Inflammatory macrophage treated with lipopolysaccharide for 1 hour (primary cell): ENCODE data around the gene C14orf119.
A peak's percentile ranks its signal among the peaks of the same experiment; 100 is the strongest.

Source experiments
- DNase-seq, 2 donors: peaks; one replicate each; pipeline ENCODE4 v3.0.0-alpha.2; 2020 to 2022

Gene C14orf119

DNA sequence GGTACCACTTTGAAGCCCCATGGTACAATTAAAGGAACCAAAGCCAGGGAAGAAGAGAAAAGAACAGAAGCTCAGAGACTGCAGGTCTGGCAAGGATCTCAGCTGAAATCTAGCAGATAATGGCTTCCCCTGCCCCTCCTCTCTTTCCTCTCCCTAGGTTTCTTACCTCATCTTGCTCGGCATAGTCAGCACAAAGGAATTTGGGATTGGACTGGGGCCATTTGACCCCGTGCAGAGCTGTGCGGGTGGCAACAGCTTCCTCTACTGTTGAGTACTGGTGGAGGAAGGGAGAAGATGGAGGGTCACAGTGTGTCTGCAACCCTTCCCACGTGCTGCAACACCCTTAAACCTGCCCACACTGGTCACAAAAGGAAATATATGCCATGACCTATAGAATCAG lies 33.3 kb upstream of the C14orf119 start:
- peak in 1 of 2 donors; percentile 57 for DNase-seq

DNA sequence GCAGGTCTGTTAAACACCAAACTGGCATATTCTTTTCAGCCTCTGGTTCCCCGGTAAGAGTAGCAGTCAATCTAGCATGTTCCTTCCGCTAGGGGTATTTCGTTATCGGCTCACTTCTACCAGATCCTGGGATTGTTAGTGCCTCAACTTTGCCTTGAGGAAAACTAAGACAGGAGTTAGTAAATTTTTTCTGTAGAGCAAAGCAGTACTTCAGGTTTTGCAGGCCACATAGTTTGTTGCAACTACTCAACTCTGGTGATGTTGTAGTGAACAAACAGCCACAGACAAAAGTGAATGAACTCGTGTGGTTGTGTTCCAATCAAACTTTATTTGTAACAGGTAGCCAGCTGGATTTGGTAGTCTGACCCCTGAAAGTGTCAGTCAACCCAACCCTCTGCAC lies 31.7 kb upstream of the C14orf119 start:
- DNase-seq: no peak

DNA sequence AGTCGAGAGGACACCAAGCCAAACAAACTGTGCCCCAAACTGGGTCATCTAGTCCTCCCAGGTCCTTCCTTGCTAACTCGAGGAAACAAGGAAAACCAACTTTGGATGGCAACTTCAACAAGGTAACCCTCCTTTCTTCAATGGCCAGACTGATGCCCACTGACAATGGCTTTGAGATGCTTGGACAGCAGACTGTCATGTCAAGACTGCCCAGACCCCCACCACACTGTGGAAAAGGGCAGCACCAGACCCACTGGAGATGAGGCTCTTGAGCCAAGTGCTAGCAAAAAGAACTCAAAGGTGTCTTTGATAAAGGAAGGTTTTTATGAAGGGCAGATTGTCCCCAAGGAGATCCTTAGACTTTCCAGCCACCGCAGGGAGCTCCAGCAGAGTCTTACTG lies 28.9 kb upstream of the C14orf119 start:
- DNase-seq: no peak

DNA sequence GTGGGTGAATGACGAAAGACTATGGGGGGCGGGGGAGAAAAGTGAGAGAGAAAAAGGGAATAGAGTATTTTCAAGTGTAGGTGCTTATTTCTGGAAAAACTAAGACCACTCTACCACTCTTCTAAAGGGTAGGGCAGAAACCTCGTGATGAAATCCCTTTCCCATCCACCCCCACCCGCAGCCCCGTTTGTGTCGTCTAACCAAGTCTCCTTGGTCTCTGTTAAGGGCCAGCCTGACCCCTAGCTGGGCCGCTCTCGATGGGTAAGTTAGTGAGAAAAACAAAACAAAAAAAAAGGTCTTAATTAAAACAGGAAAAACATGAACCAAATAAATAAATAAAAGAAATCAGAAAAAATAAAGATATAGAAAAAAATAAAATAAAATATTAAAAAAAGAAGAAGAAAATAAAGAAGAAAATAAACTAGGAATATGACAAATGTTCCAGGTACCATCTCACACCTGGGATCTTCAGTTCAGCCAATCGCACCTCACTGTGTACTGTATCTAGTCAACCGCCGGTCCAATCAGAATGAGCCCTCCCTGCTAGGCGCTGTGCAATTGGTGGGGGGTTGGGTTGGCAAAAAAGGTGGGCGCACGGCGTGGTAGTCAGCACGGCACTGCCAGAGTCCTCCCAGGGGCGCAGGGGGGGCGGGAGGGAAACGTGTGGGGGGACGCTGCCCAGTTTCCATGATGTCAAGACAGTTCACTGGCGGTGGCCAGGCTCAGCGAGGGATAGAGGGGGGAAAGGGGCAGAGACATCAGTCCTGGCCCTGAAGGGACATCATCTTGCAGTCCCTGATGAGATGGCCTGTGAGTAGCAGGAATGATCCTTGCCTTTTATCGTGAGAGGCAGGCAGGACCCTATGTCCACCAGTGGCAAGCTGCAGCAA lies 28.2 kb upstream of the C14orf119 start:
- DNase-seq: no peak

DNA sequence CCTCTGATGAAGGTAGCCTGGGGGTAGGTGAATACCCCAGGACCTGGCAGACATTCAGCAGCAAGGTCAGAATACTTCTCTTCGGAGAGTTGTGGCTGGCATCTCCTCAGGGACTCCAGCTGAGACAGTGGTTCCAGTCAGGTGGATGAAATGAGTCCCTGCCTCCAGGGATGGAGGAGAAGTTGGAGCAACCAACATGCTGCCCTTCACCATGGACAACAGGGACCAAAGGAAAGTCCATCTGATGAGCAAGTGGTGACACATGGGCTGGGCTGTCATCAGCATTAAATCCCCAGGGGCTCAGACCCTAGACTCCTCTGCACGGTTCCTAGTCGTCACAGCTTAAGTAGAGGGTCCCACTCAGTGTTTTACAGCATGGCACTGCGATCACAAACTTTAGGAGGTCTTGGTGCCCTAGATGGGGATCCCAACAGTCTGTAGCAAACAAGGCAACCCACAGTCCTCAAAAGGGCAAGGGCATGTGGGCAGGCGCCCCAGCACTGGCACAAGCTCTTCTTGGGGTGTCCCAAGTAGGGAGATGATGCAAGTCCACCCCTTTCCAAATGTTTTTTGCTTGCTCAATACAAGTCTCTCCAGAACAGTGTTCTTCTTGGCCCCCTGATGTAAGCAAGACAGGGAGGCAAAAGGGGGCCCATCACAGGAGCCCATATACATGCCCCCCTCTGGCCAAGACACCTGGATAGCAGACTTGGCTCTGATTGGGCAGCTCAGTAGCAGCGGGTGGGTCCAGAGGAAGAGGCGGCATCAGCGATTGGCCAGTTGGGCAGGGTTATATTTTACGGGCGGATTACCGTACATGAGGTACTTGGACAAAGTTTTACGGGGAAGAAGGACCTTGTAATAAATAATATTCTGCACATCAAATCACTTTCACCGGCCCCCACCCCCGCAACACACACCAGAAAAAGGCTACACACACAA lies 27.2 kb upstream of the C14orf119 start:
- DNase-seq: no peak

DNA sequence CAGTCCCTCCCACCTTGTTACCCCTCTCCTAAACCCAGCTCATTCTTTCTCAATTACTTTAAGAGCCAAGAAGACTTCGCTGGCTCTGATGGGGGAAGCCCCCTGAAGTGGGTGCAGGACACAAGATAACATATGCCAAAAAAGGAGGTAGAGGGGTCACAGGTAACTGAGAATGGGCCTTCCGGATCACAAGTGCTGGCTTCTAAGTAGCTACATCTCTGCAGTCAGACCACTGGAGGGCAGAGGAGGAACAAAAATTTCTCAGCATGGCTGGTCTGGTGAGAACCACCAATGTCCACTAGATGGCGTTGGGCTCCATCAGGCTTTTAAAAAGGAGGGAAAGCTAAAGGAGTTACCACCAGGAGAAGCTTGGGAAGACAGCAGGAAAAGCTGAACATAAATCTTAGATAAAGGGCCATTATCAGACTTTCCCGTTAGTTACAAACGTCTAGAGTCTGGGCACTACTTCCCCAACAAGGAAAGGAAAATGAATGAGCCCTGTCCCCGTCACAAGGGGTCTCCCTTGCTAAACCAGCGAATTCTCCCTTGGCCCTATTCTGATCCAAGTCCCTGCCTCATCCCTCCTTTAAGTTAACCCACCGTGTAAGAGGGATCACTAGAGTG lies 26.4 kb upstream of the C14orf119 start:
- peak; percentile 75 to 96 for DNase-seq

DNA sequence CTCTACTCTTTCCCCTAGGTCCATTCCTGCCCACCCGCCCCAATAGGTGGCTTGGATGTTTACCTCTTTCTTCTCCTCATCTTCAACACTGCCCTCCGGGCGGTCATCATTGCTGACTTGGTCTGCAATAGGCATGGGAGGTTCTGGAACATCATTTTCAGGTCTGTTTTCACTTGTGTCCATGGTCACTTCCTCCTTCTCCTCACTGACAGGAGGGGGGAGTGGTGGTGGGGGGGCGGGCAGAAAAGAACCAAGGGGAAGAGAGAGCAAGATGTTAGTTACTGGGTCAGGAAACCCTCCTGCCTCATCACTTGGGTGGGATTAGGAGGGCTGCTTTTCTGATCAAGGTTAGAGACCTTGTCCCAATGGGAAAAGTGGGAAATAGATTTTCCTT lies 25.9 kb upstream of the C14orf119 start:
- no peak for DNase-seq

DNA sequence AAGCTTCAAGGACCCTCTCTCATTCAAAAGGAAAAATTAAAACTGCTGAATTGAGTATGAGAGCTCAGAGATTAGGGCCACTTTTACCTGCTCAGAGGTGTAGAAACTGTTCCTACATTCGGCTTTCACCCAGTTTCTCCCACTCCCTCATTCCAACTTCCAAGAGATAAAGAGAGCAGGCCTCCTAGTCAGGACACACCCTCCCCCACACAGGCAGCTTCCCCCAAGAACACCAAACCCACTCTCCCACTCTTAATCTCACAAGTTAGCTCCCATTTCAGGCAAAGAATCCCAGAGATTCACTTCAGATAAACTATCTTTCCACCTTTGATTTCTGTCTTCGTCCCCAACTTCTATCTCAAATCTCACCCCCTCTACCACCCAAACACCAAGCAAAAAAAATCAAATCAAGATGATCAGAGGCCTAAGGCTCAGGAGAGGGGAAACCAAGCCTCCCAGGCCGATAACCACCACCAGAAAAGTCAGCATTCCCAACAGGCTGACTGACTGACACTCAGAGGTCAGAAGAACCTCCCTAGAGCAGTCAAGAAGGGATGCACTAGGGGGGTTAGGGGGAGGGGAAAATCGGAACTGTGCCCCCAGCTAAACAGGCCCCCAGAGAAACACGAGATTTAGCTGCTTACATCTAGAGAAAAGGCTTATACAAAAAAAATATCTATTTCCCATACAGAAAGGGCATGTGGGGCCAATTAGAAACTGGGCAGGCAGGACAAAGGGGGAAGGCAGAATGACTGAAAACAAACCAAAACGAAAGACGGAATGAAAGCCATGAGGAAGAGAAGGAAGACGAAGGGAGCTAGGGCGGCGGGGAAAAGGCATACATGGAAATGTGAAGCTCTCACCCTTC lies 24.8 kb upstream of the C14orf119 start:
- DNase-seq: peak in 1 of 2 donors; percentile 17

DNA sequence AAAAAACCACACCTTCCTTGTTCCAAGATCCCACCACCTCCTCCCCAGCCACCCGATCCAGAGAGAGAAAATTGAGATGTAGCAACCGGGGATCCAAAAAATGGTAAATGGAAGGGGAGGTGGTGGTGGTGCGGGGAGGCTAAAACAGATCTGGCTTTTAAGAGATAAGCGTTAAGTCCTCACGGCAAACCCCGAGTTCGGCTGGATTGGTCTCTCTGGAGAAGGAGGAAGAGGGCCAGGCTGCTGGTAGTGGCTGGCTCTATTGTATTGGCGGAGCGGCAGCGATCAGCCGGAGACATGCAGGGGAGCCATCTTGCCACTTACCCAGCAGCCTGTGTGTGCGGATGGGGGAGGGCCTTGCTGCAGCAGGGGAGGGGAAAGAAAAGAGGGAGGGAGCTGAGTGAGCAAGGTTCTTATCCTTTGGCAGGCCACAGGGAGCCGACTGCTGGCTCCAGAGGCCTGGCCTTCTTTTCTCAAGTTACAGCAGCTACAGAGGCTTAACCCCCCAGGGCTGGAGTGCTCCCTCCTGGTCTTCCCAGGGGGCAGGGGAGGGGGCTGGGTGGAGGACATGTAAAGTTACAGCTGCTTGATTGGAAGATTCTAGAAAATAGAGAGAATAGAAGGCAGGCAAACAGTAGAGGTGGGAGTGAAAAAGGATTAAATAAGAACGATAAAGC lies 23.9 kb upstream of the C14orf119 start:
- peak; percentile 71 to 72 for DNase-seq

DNA sequence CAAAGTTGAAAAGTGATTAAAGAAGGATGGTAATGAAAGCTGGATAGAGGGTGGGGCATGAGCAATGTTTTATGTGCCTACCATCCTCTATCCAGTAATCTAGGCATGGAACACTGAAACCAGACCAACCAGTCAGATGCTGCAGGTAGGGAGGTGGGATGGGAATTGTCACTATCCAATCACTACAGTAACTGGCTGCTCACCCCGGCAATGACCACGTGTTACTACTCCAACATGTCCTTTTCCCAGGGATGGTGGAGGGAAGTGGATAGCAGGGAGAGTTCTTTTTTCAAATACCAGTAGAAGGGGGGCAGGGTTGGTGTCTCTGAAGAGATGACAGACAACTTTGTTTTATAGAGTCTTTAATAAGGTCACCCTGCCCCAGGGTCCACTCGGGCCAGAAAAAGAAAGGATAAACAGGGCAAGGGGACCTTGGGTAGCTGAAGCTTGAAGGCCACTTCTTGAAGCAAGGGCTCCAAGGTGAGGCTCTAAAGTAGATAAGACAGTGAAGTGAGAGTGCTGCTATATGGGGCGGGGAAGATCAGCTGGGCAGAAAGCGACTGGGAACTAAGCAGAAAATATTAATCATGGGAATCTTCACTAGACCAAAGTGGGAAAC lies 23.3 kb upstream of the C14orf119 start:
- DNase-seq: no peak

DNA sequence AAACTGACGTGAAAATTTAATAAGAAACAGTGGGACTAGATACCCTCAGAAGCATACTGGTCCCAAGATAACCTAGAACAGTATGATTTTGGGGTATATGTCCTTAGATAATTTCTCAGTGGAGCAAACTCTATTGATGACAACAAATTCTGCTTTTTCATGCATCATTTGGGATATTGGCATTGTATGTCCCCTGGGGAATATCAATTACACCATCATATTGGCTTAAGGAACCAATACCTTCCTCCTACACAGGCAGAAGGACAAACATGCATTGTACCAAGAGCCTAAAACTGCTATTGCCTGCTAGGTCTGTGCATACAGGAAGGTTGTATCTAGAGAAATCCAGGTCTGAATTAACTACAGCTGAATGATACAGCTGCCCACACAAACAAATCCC lies 20.4 kb upstream of the C14orf119 start:
- no peak for DNase-seq

DNA sequence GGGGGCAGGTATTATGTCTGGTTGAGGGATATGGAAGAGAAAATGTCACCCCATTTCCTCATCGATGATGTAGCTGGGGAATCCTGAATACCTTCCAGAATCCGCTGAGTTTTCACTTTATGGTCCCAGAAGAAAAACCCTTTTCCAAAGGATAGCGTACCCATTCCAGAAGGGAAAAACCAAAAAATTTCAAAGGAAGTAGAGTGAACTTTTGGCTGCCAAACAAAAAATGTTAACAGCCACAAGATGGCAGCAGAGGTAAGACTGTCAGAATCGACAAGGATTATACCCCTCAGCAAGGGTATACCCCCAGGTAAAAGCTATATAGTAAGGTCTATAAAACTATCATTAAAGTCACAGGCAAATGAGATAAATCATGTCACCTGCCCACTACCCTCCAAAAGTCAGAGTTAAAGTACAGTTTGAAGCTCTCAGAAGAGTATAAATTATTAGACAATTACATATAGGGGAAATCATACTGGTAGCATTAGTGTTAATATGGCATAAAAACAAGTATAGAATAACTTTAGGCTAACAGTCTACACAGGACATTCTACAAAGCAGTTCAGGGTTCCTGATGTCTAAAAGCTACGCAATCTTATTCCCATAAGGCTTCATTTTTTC lies 18.4 kb upstream of the C14orf119 start:
- DNase-seq: peak; percentile 19 to 76

DNA sequence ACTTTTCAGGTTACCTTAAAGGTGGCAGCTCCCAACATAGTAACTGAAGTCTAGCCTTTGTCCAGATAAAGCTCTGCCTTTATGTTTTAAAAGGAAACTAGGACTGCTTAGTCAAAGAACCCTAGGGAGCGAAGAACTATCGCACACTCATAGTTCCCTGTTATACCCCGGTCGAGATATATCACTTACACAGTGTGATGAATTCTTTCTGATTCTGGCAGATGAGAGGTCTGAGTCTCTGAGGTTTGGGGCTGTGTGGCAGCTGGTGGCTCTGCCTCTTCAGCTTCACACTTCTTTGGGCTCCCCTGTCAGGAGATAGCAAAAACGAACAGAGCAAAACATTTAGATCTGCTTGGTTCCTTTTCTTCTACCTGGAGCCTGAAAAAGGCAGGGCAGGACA lies 17.3 kb upstream of the C14orf119 start:
- DNase-seq: no peak

DNA sequence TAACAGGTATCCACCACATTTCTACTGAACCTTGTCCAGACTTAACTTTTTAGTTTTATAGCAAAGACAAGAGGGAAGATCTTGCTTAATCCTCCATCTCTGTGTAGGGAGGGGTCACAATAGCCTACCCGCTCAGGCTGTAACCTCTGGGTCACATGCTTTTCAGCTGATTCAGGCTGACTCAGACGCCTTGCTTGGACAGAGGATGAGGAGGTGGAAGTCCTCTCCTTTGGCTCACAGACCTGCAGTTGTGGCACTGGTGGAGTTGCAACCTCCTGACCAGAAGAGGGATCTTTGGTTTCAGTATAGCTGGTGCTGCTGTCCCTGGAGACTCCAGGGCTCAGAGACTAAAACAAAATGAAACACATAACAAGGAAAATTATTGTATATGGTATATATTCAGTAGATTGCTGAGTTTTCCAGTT lies 16.6 kb upstream of the C14orf119 start:
- peak; percentile 93 to 98 for DNase-seq

DNA sequence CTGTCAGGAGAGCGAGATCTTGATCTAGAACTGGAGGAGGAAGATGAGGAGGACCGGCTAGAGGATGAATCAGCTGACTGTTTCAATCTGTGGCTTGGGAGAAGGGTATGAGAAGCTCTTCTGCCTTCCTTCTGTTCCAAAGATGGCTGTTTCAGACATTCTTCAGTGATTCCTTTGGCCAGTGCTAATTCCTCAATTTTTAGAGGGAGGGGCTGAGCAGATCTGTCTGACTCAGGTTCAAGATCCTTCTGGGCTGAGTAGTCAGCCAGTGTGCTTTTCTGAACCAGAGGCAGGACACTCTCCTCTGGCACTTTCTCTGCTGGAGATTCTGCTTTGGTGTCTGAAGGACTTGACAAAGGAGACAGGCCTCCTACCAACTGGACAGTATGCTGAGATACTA lies 15.6 kb upstream of the C14orf119 start:
- no peak for DNase-seq

DNA sequence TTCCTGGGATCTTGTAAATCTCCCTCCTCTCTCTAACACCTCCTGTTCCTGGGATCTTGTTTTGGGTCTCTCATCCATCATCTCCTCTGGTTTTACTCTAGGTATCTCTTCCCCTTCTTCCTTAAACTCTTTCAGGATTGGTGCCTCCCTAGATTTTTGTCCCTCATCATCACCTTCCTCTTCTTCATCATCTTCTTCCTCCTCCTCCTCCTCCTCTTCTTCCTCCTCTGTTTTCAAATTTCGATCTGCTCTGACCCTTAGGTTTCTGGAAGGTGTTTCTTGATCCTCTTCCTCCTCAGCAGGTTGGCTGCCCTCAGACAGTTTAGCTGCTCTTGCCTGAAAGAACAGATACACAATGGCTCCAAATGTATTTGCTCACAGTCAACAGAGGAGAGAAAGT lies 14.8 kb upstream of the C14orf119 start:
- DNase-seq: no peak

DNA sequence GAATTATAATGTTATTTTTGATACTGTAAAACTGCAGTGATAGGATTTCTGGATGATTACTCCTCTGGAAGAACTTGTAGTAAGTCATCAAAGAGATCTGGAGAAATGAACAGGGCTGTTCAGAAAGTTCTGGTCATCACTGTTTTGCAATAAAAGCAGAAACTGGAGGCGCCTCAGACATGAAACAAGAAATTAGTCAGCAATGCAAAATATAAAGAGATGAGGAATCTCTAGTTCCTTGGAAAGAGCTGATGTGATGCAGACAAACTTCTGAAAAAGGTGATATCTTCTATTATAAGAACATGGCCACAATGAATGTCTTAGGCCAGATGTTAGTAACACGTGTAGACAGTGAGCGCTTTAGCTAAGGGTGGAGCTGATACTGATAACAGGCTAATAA lies 9.8 kb upstream of the C14orf119 start:
- DNase-seq: peak; percentile 75 to 83

DNA sequence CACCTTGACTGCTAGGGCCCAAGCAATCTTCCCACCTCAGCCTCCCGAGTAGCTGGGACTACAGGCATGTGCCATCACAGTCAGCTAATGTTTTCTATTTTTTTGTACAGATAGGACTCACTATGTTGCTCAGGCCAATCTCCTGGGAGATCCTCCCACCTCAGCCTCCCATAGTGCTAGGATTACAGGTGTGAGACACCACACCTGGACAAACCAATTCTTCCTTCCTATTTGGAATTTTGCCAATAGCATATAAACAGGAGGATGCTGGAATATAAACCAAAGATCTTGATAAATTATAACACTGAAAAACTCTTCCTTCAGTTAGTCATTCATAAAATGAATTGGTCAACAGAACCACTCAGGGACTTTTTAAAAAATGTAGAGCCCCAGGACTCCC lies 8.7 kb upstream of the C14orf119 start:
- DNase-seq: no peak

DNA sequence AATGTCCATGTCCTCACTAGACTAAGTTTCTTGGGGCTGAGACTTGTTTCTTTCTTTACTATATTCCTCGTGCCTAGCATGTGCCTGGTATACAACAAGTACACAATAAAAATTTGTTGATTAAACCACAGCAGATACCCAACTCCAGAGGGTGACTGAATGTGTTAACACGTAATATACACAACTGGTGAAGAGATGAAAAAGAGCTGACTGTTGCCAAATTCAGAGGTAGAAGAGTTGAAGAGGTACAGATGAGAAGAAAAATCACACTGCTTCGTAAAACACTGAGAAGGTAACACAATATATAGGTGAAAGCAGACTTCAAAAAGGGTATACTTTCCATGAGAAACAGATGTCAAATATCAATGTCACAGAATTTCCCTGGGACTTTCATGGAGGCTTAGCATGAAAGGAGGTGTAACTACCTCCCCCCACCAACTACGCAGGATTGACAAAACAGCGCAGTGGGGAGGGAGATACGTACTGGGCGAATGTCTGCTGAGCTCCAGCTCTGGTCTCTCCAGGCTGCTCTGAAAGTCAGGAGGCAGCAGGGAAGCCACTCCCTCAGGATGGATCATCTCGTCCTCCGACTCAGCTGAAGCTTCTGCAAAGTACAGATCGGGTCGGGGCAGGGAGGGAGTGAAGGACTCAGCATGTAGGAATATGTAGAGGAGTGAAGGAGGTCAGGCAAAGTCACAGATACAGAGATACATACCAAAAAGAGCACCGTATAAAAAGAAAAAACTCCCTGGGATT lies 5.6 kb upstream of the C14orf119 start:
- DNase-seq: no peak

DNA sequence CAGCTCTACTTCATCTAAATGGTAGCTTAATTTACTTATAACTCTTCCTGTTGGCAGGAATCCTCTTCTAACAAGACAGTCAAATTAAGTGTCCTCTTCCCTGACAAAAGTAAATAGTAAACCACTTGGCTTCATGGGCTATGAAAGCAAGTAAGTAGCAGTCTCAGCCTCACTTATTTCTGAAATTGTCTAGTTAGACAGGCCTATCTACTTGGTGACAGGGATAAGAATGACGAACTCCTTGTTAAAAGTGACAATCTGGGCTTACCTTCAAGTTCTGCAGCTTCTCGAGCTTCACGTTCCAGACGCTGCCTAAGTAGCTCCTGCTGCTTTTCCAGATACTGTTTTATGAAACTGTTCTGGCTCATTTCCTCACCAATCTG lies 5.1 kb upstream of the C14orf119 start:
- no peak for DNase-seq
